ENCODE results near the gene SEMA4A. TPM values are rescaled to one million over a fixed set of nuclear protein-coding genes. Genes with fewer than 3 reads are reported as not detected.

SEMA4A gene
- total and polyA plus RNA-seq, 9 of the 15 experiments (the other 6 are each of a cell fraction or from before 2014, with no cell fraction given) = 0.04 to 1.7 (median 0.45) TPM

DNA sequence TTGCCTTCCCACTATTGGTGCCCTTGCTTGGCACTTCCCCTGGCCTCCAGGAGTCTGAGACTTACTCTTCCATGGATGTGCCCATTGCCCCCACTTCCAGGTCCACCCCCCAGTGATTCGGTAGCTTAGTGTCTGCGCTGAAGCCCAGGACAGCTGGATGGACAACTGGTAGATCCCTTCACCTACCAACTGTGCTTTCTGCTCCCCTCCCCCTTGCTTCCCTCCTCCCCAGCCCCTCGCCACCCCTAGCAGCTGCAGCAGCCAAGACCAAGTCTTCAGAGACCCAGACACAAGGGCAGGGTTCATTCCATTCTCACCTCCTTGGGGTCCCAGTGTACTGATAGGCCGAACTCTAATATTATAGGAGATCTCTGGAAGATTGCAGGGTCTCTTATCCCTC, 31.9 kb upstream of the SEMA4A start:
- peak overlapping the region; percentile 10 to 77; a peak in 2 of 4 replicates for H3K9ac ChIP-seq (ENCODE audit: insufficient read depth in 1 of 2, low read depth in 2 of 2, low read length in 2 of 2)
- peak overlapping the region; percentile 85 for H3K4me2 ChIP-seq (ENCODE audit: insufficient read depth, low read length)
- no peak for DNase-seq (ENCODE audit: extremely low read depth in 1 of 4, low spot score in 3 of 4)
- 89% methylated on average over 4 of the region's 4 CpGs for WGBS (ENCODE audit: insufficient coverage, low coverage, missing lambda C conversion rate)
- TF ChIP-seq, protein P1, sequence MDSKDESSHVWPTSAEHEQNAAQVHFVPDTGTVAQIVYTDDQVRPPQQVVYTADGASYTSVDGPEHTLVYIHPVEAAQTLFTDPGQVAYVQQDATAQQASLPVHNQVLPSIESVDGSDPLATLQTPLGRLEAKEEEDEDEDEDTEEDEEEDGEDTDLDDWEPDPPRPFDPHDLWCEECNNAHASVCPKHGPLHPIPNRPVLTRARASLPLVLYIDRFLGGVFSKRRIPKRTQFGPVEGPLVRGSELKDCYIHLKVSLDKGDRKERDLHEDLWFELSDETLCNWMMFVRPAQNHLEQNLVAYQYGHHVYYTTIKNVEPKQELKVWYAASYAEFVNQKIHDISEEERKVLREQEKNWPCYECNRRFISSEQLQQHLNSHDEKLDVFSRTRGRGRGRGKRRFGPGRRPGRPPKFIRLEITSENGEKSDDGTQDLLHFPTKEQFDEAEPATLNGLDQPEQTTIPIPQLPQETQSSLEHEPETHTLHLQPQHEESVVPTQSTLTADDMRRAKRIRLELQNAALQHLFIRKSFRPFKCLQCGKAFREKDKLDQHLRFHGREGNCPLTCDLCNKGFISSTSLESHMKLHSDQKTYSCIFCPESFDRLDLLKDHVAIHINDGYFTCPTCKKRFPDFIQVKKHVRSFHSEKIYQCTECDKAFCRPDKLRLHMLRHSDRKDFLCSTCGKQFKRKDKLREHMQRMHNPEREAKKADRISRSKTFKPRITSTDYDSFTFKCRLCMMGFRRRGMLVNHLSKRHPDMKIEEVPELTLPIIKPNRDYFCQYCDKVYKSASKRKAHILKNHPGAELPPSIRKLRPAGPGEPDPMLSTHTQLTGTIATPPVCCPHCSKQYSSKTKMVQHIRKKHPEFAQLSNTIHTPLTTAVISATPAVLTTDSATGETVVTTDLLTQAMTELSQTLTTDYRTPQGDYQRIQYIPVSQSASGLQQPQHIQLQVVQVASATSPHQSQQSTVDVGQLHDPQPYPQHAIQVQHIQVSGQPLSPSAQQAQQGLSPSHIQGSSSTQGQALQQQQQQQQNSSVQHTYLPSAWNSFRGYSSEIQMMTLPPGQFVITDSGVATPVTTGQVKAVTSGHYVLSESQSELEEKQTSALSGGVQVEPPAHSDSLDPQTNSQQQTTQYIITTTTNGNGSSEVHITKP (IDR thresholded peaks at IDR 0.05; ENCODE audit: partially characterized antibody) = peak; percentile 64
- no peak for TF ChIP-seq ZFX (CRISPR knock-in tag; IDR thresholded peaks at IDR 0.05)
- no peaks in the 10 kb centered on the region for H3K27me3 ChIP-seq (ENCODE audit: control insufficient read depth in 2 of 2, insufficient read depth in 2 of 2, low read length in 2 of 2)
- ATAC-seq = no peak
- intact Hi-C loops (cut with micrococcal nuclease) (loop anchor here (10.0 kb wide), 1 partner anchor 187 kb away; the partner anchor contains the start of gene KHDC4), in situ Hi-C loops (cut with MboI) (no loop called here)
- H3K79me2 ChIP-seq (ENCODE audit: control insufficient read depth, insufficient read depth, low read length) = peaks cover 98% of the 10 kb centered on the region
- H3K4me3 ChIP-seq = no peak overlapping the region
- no peaks in the 10 kb centered on the region for H3K9me1 ChIP-seq (ENCODE audit: control insufficient read depth, insufficient read depth, low read length)
- POLR2A ChIA-PET = interaction anchor here (0.6 to 8.5 kb wide), 4 partner anchors 7 to 55 kb away, joined by 3 to 164 read pairs (median 33); no protein-coding TSS in a partner anchor
- peak overlapping the region; percentile 99 for H3K27ac ChIP-seq (ENCODE audit: extremely low read depth, low read depth, low read length)
- peaks cover 74 to 84% of the 10 kb centered on the region in 2 experiments for H3K4me1 ChIP-seq (replicated peaks in 1 of 2; ENCODE audit: control insufficient read depth in 2 of 2, insufficient read depth in 2 of 2, low read length in 2 of 2)
- no TSS peak for BruUV-seq (replicated peaks)
- H3K9me3 ChIP-seq (replicated peaks; ENCODE audit: control insufficient read depth, insufficient read depth, low read depth, low read length) = no peaks in the 10 kb centered on the region
- peaks cover 27% of the 10 kb centered on the region; the same call in 2 of the 3 replicates for H3K36me3 ChIP-seq (ENCODE audit: control insufficient read depth, insufficient read depth, low read length)
- FAIRE-seq = no peak
- CTCF ChIA-PET (ENCODE audit: low intra/inter-chr PET ratio) = no interaction called here
- peaks cover 28% of the 10 kb centered on the region for H4K20me1 ChIP-seq (replicated peaks; ENCODE audit: control insufficient read depth, insufficient read depth, low read length)
- H2AFZ ChIP-seq (ENCODE audit: low read depth, low read length) = no peak overlapping the region
